DMS53 (cell line): Measurements from ENCODE around the gene AMIGO3.

Source experiments
- DNase-seq: peaks from one replicate; lab custom pipeline; 2025; lab: John Stamatoyannopoulos, UW

The AMIGO3 gene

DNA sequence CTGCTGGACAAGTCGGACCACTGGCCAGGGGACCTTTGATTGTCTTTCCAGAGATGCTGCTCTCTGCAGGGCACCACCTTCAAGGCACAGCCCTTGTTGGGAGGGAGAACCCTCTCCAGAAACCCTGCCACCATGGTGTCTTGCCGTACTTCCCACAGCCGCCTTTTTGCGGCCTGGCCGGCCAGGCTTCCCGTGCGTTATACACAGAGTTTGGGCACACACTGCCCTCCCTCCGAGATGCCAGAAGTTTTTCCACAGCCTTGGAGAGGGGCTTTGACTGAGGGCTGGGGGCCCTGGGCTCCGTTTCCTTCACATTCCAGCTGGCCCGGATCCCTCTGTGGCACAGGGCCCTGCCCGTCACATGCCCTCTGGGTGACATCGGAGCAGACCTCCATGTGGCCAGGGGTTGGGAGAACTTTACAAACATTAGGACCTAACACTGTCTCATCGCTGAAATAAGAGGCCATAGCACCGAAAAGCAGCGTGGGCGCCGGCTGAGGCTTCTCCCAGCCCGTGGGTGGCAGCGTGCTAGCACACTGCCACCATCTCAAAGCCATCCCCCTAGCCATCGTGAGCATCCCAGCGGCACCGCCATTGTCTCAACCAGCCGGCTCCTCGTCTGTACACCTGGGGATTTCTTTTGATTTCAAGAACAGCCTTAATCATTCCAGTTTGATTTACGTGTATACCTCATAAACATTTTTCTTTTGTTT, 51.6 kb downstream of the AMIGO3 start:
- no peak for DNase-seq
